HS-27A (cell line): ENCODE data around the gene LRP2BP.
"Not testable (repeated sequence)": the region's sequence is repeated elsewhere in the genome, so short reads cannot be mapped to it uniquely, and the experiment has no call there.

Experiments used
- DNase-seq: peaks from one replicate; pipeline ENCODE4 v3.0.0-alpha.2; 2012; ENCODE audit warnings: low read depth, missing footprints

The LRP2BP gene

GRCh38 chr4:185395956-185396723, 416 bp upstream of the LRP2BP start:
- peak; percentile 61 for DNase-seq

DNA sequence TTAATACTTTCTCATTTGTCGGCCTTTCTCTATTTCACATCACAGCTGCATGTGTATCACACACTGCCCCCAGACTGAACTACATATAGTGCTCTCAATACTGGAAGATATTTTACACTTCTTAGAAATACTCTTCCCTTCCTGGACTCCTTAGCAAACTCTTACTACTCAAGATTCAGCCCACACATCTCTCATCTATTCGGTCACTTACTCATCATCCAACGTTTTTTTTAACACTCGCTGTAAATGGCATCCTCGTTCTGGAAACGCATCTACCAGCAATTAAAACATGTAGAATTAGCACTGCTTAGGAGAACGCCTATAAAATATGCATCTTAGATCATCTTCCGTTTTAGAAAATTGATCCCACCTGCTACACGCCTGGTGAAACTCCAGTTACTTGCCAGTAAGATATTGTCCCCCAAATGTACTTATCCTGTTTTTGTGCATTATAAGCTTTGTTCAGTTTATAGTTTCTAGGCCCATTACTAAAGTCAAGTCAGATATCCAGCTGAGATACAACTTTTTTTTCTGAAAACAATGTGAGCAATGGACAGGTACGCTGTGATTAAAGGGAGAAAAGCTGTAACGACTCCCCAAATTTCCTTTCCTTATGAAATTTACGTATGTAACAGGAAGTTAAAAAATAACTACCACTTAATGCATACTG, 1.0 kb downstream of the LRP2BP start:
- no peak for DNase-seq

- no peak for DNase-seq
Observed at GRCh38 chr4:185392156-185392555, 3.6 kb downstream of the LRP2BP start.

DNA sequence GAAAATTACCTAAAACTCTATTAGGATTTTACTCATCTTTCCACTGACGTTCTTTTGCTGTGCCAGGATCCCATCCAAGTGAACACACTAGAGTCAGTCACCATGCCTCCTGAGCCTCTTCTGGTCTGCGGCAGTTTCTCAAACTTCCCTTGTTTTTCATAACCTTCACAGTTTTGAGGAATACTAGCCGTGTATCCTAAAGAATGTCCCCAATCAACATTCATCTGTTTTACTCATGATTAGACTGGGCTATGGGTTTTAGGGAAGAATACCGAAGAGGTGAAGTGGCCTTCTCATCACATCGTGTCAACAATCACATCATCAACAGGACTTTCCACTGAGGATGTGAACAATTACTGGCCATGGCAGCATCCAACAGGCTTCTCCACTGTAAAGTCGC, 4.8 kb downstream of the LRP2BP start:
- DNase-seq, result no peak

DNA sequence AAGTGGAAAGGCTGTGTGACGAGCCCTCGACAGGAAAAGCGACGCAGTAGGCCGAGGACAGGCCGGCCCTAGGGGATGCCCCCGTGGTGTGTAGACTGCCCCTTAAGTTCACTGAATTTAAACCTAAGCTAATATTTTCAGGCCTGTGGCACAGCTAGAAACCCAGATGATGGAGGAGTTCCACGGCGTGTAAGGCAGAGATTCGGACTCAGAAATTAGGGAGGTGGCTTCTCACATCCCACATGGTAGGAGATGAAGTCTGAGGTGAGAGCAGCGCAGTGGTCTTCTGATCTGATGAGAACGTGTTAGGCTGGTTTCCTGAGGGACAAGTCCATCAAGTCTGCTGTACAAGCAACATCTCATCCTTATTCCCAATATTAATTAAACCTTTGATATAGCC, 7.8 kb downstream of the LRP2BP start:
- DNase-seq, result no peak

- DNase-seq, result no peak
Observed at GRCh38 chr4:185384930-185385331, 10.8 kb downstream of the LRP2BP start.

DNA sequence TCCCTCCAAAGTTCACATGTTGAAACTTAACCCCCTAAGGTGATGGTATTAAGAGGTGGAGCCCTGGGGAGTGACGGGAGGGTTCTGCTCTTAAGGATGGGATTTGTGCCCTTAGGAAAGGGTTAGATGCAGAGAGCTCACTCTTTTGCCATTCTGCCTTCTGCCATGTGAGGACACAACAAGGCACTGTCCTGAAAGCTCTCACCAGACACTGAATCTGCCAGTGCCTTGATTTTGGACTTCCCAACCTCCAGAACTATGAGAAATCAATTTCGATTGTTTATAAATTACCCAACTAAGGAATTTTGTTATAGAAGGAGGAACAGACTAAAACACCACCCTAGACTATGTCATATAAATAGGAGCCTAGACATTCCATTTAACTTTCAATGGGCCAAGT, 11.7 kb downstream of the LRP2BP start:
- no peak for DNase-seq

DNA sequence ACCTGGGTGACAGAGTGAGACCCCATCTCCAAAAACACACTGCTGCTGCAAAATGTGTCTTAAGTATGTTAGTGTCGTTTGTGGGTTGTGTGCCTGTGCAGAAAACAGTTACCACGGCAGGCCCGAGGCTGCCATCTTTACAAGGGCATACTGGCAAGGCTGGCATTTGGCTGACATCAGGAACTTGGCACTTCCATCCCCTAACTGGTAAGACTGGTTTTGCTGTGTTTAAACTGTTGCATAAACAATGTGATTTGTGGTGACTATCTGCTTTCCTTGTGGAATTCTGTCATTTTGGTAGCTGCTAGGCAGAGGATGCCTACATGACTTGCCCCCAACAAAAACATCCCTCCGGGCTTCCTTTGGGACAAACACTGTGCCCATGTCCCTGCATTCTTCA, 12.3 kb downstream of the LRP2BP start:
- no peak for DNase-seq

GRCh38 chr4:185382754-185383153, 13.0 kb downstream of the LRP2BP start:
- DNase-seq, result no peak

- no peak for DNase-seq
Observed at GRCh38 chr4:185381288-185382196, 14.2 kb downstream of the LRP2BP start.

GRCh38 chr4:185380320-185380719, 15.4 kb downstream of the LRP2BP start:
- DNase-seq, result no peak

DNA sequence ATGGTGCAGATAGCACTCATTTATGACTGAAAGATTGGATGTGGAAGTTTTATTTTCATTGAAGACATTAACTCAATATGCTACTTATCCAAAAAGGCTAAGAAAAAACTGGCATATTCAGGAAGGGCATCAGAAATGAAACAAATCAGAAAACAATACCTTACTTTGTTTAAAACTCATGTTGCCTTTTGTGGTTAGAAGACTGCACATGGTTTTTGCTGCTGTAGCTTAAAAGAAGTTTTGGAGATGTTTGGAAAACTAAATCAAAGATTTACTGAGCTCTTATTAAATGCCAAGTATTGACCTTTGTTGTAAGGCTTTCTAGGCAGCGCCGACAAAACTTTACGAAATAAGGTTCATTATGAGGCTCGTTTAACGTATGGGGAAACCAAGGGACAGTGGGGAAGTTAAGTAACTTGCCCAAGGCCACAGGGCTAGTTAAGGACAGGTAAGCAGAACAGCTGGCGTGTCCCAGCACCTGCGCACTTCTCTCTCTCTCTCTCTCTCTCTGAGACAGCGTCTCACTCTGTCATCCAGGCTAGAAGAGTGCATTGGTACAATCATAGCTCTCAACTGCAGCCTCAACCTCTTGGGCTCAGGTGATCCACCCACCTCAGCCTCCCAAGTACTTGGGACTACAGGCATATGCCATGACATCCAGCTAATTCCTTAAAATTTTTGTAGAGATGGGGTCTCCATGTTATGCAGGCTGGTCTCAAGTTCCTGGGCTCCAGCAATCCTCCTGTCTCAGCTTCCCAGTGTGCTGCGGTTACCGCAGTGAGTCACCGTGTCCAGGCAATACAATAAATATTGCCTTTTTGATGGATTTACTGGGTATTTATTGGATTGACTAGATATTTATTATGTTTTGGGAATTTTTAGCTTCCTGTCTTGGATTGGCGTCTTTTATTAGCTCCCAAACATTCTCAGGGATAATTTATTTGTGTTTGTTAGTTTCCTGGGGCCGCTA, 16.1 kb downstream of the LRP2BP start:
- no peak for DNase-seq

DNA sequence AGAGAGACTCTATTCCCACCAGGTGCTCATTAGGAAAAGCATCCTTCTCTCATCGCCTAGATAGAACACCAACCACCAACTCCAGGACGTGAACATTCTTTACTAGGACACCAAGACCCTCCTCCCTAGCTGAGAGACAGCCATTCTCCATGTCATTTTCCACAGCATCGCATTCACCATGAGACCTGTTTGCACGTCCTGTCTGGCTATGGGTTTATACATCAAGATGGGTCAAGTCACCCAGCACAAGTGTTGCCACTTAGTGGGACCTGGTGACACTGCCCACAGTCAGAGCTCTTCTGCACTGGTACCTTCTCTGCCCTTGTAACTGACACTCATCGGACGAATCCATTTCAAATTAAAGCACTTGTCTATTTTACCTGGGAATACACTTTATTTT, 17.5 kb downstream of the LRP2BP start:
- DNase-seq, result no peak

DNA sequence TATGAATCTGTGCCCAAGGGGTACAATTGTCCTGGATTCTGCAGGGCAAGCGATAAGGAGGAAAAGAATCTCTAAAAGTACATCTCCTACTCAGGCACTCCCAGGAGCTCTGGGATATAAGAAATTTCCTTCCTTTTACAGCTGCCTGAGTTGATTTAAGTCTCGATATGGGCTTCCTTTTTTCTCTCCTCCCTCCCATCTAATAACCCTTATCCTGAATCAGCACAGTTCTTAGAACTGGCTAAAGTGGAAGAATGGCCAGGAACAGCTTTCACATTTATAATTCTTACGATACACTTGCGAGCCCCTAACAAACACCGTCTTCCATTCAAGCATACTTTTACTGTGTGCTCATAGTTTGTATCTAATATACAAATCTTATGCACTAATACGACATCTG, 21.2 kb downstream of the LRP2BP start:
- DNase-seq, result no peak

- no peak for DNase-seq
Observed at GRCh38 chr4:185374027-185374426, 21.7 kb downstream of the LRP2BP start.

GRCh38 chr4:185371702-185372101, 24.0 kb downstream of the LRP2BP start:
- no peak for DNase-seq

DNA sequence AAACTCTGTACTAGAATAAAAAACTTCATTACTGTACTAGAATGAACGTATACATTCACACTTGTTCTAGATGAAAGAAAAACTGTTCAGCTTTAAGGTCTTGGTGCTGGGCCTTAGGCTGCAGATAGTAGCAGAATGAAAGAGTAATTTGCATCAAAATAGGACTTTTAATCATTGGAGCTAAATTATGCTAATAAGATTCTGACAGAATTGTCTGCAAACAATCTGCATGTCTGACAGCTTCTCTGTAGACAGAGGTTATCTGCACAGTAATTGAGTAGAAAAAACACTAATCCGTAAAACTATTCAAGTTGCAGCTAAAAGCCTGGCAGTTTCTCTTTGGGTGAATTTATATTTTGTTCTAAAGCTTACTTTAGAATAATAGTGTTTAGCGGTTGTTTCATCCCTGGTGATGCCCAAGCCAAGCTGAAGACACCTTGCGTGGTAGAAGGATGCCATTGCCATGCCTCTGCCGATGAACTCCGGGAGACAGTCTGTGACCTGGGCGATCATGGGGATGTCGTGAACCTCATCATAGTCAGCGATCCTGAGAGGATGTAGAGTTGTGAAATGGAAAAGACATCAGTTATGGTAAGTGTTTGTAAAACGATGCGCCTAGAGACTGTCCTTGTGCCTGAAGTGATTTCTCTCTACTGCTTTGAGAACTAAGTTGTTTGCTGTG, 25.3 kb downstream of the LRP2BP start:
- no peak for DNase-seq

- DNase-seq, result no peak
Observed at GRCh38 chr4:185369731-185370130, 26.0 kb downstream of the LRP2BP start.

- DNase-seq, result no peak
Observed at GRCh38 chr4:185364886-185365285, 30.8 kb downstream of the LRP2BP start.

DNA sequence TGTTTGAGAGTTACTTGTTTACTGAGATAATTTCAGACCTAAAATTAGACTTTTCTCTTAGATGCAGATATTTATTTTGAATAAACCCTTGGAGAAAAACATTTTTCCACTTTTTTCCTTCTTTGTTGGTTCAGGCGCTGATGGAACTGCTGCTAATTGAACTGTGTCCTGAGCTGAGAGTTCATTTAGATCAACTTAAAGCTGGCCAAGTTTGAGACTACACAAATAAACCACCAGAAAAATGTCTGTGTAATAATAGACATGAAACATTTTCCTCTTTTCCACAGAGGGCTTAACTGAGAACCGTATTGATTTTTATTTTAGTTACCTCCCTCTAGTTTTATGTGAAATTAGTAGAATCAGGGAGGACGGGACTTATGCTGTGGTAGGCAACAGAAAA, 32.5 kb downstream of the LRP2BP start:
- no peak for DNase-seq

DNA sequence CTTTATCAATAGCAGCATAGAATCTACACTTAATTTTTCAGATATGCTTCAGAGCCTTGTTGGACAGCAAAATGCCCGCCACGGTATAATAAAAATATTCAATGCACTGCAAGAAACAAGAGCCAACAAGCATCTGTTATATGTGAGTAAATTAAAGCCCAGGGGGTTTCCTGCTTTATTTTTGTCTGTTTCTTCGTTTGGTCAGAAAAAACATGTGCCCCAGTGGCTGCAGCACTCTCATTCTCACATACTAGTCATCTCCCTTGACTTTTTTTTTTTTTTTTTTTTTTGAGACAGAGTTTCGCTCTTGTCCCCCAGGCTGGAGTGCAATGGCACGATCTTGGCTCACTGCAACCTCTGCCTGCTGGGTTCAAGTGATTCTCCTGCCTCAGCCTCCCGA, 33.2 kb downstream of the LRP2BP start:
- not testable (repeated sequence) for DNase-seq
